ENCODE measurements around the gene RFK. TPM values are rescaled to one million over a fixed set of nuclear protein-coding genes. Genes with fewer than 3 reads are reported as not detected.

Gene RFK
- total RNA-seq, 2 donors from 2014 or later = 52.3 to 90.8 TPM

GRCh38 chr9:76352026-76352620, 42.1 kb downstream of the RFK start:
- DNase-seq = no peak
- intact Hi-C loops (cut with DNase I, micrococcal nuclease) = no loop called here
- no peak for ATAC-seq

- intact Hi-C loops (cut with DNase I, micrococcal nuclease) = no loop called here
- ATAC-seq = no peak
- DNase-seq = no peak
Measured at GRCh38 chr9:76351006-76351405, 43.2 kb downstream of the RFK start.

GRCh38 chr9:76349865-76350264, 44.4 kb downstream of the RFK start:
- intact Hi-C loops (cut with DNase I, micrococcal nuclease) = no loop called here
- no peak for ATAC-seq
- DNase-seq = no peak

GRCh38 chr9:76342858-76343257, 51.4 kb downstream of the RFK start:
- ATAC-seq (peak; percentile 51), DNase-seq (no peak)
- intact Hi-C loops (cut with DNase I, micrococcal nuclease) = no loop called here

GRCh38 chr9:76342201-76342600, 52.0 kb downstream of the RFK start:
- ATAC-seq = no peak
- intact Hi-C loops (cut with DNase I, micrococcal nuclease) = no loop called here

GRCh38 chr9:76341616-76342015, 52.6 kb downstream of the RFK start:
- ATAC-seq (no peak), DNase-seq (no peak)
- intact Hi-C loops (cut with DNase I, micrococcal nuclease) = no loop called here

More at GRCh38 chr9:76342201-76342600, 52.0 kb downstream of the RFK start:
- DNase-seq = no peak

GRCh38 chr9:76338418-76338817, 55.8 kb downstream of the RFK start:
- intact Hi-C loops (cut with DNase I, micrococcal nuclease) = no loop called here
- ATAC-seq = no peak

GRCh38 chr9:76336027-76336426, 58.2 kb downstream of the RFK start:
- intact Hi-C loops (cut with DNase I, micrococcal nuclease) = no loop called here
- ATAC-seq = no peak
- DNase-seq = no peak

More at GRCh38 chr9:76338418-76338817, 55.8 kb downstream of the RFK start:
- DNase-seq = no peak

Other genes with a start within 250 kb of the RFK start
- 10 to 100 TPM; 30.8 to 33.8 TPM for gene GCNT1, start 64.8 kb upstream of the RFK start, total RNA-seq

Measured in left colon (tissue), 2 donors.